HepG2 (cell line): ENCODE measurements around the gene RPH3AL. TPM values are rescaled to one million over a fixed set of nuclear protein-coding genes. Genes with fewer than 3 reads are reported as not detected.

ENCODE experiments used
- ATAC-seq: fragments of 200-7000 bp; cut with Tn5 transposase; 3 replicates; pipeline ENCODE4 v1.9.1; 2020; ENCODE audit warnings: mild to moderate bottlenecking, moderate library complexity
- BruUV-seq: library from RNA; stranded (reverse); fragments of 400-500 nt; replicated peaks from 2 replicates; lab custom pipeline; 2021; lab: Mats Ljungman, UMichigan
- CTCF ChIA-PET: fragments of 300-600 bp; formaldehyde crosslinking; extraction: SDS; loops from one replicate; lab custom pipeline; 2021; ENCODE audit warnings: low total read pairs, inconsistent platforms, low intra/inter-chr PET ratio; lab: Yijun Ruan, JAX
- POLR2A ChIA-PET: fragments of 350-600 bp; sonication (Branson Sonifier 250); formaldehyde crosslinking; loops from one replicate; lab custom pipeline; 2020; ENCODE audit warnings: antibody characterized with exemption, inconsistent platforms; lab: Yijun Ruan, JAX
- DNase-seq: peaks from one replicate; pipeline ENCODE4 v3.0.0-alpha.2; 2015; ENCODE audit warnings: low spot score
- FAIRE-seq: peaks from 3 replicates; lab custom pipeline; 2011; peaks lifted over from hg19 to GRCh38; lab: Jason Lieb, UNC
- H2AFZ ChIP-seq: one replicate; pipeline ENCODE4 v1.6.1; 2011; ENCODE audit warnings: low read length, inconsistent platforms
- H3K27ac ChIP-seq: fragments of 300-600 bp; 3 replicates; pipeline ENCODE4 v1.8.0; 2011; ENCODE audit warnings: mixed run types, mild to moderate bottlenecking, mixed read lengths, low read length, inconsistent platforms; ENCODE audit not compliant: insufficient read depth; ENCODE audit errors: extremely low read length
- H3K27me3 ChIP-seq, 2 experiments: fragments of 200-600 bp in 1 of 2; 2 replicates in 1 of 2; 3 replicates in 1 of 2; pipeline versions ENCODE4 v1.6.0 to v1.8.0; 2011; ENCODE audit warnings: low read length in 2 of 2, mild to moderate bottlenecking in 2 of 2, moderate library complexity in 2 of 2, inconsistent platforms in 1 of 2; ENCODE audit not compliant: insufficient read depth in 2 of 2, control insufficient read depth in 1 of 2
- H3K36me3 ChIP-seq, 2 experiments: fragments of 200-600 bp in 1 of 2; replicated peaks in 1 of 2; 2 replicates in 1 of 2; 3 replicates in 1 of 2; pipeline versions ENCODE4 v1.5.1 to v1.8.0; 2011; ENCODE audit warnings: low read length in 2 of 2, inconsistent platforms in 1 of 2; ENCODE audit not compliant: insufficient read depth in 2 of 2, control insufficient read depth in 1 of 2
- H3K4me1 ChIP-seq: 2 replicates; pipeline ENCODE4 v1.5.1; 2012; ENCODE audit warnings: low read length, inconsistent platforms; ENCODE audit not compliant: insufficient read depth
- H3K4me2 ChIP-seq: 2 replicates; pipeline ENCODE4 v1.6.0; 2011; ENCODE audit warnings: low read depth, low read length, inconsistent platforms
- H3K4me3 ChIP-seq, 3 experiments: fragments of 200-600 bp in 1 of 3; sonication (generic), shearing (Covaris generic) in 1 of 3; replicated peaks in 1 of 3; 2 replicates each; pipeline ENCODE4 v1.5.1; 2011 to 2016; ENCODE audit warnings: low read length in 3 of 3, inconsistent platforms in 2 of 3, low read depth in 2 of 3, mild to moderate bottlenecking in 2 of 3, control low read depth in 1 of 3, mixed read lengths in 1 of 3; ENCODE audit not compliant: insufficient read depth in 1 of 3
- H3K79me2 ChIP-seq: one replicate; pipeline ENCODE4 v1.6.1; 2011; ENCODE audit warnings: low read length, inconsistent platforms; ENCODE audit not compliant: insufficient read depth
- H3K9ac ChIP-seq: 2 replicates; pipeline ENCODE4 v1.6.0; 2011; ENCODE audit warnings: mild to moderate bottlenecking, low read depth, low read length, inconsistent platforms; ENCODE audit not compliant: insufficient read depth
- H3K9me3 ChIP-seq: 2 replicates; pipeline ENCODE4 v1.5.1; 2012; ENCODE audit warnings: mild to moderate bottlenecking, low read length
- H4K20me1 ChIP-seq: 2 replicates; pipeline ENCODE4 v1.6.0; 2011; ENCODE audit warnings: inconsistent platforms, mild to moderate bottlenecking, low read length, moderate library complexity; ENCODE audit not compliant: insufficient read depth
- AGO2 ChIP-seq: fragments of 200-400 bp; formaldehyde crosslinking; optimal IDR thresholded peaks from 2 replicates; pipeline ENCODE3; 2017; ENCODE audit warnings: mild to moderate bottlenecking, low read depth, low read length, moderate library complexity
- MLLT10 ChIP-seq: sonication (generic); formaldehyde crosslinking; IDR thresholded peaks from 2 replicates; pipeline ENCODE4 v1.4.0; 2020; ENCODE audit warnings: missing genetic modification reagents
- NCOR1 ChIP-seq: fragments of 200-600 bp; sonication (generic); IDR thresholded peaks from 2 replicates; pipeline ENCODE4 v1.7.0; 2017; ENCODE audit warnings: antibody characterized with exemption, low read length, borderline replicate concordance
- NFE2 ChIP-seq: sonication (generic); formaldehyde crosslinking; IDR thresholded peaks from 2 replicates; pipeline ENCODE4 v1.4.0; 2020; ENCODE audit warnings: missing genetic modification reagents
- PTBP1 ChIP-seq: fragments of 200-400 bp; formaldehyde crosslinking; IDR thresholded peaks from 2 replicates; pipeline ENCODE4 v1.6.1; 2018; ENCODE audit warnings: low read length, low read depth; ENCODE audit not compliant: poor library complexity, severe bottlenecking
- REPIN1 ChIP-seq: sonication (generic); formaldehyde crosslinking; IDR thresholded peaks from 2 replicates; pipeline ENCODE4 v1.8.0; 2022; ENCODE audit warnings: missing genetic modification reagents, low read depth, mild to moderate bottlenecking, borderline replicate concordance
- SALL1 ChIP-seq: sonication (generic); formaldehyde crosslinking; IDR thresholded peaks from 2 replicates; pipeline ENCODE4 v1.8.0; 2022; ENCODE audit warnings: mild to moderate bottlenecking, missing genetic modification reagents
- ZFP90 ChIP-seq: sonication (generic); formaldehyde crosslinking; IDR thresholded peaks from 2 replicates; pipeline ENCODE4 v1.8.0; 2022; ENCODE audit warnings: missing genetic modification reagents, mild to moderate bottlenecking, inconsistent platforms, borderline replicate concordance
- ZNF274 ChIP-seq: sonication (generic); formaldehyde crosslinking; IDR thresholded peaks from 2 replicates; pipeline ENCODE4 v1.5.1; 2020; ENCODE audit warnings: mild to moderate bottlenecking, missing genetic modification reagents
- ZNF768 ChIP-seq: sonication (generic); formaldehyde crosslinking; IDR thresholded peaks from 2 replicates; pipeline ENCODE4 v1.4.0; 2020; ENCODE audit warnings: missing genetic modification reagents
- ZNF775 ChIP-seq: sonication (generic); formaldehyde crosslinking; IDR thresholded peaks from 2 replicates; pipeline ENCODE4 v1.4.0; 2020; ENCODE audit warnings: missing genetic modification reagents, mild to moderate bottlenecking, moderate library complexity, borderline replicate concordance
- WGBS: methylation state at CpG from one replicate; pipeline ENCODE4 v1.1.6; 2017; ENCODE audit warnings: low lambda C conversion rate; 5-methylcytosine and 5-hydroxymethylcytosine counted together
- in situ Hi-C: cut with HindIII; loops from 2 replicates; pipeline ENCODE4 v1.10.0; 2017; ENCODE audit warnings: low pct_unique_long_range_greater_than_20kb; ENCODE audit not compliant: extremely low pct_ligation_motif_present
- intact Hi-C: fragments of 100-400 bp; cut with micrococcal nuclease; formaldehyde crosslinking; loops from one replicate; pipeline ENCODE4 v1.10.0; 2022; ENCODE audit not compliant: unreplicated experiment
- polyA plus RNA-seq, 8 experiments: library from polyadenylated mRNA; depleted of rRNA in 3 of 8; stranded (reverse) in 7 of 8; unstranded in 1 of 8; fragments of >200 nt; fragmentation: Illumina TruSeq in 4 of 8; extraction: Trizol in 4 of 8; gene quantifications; 2 replicates each; pipeline versions ENCODE4 v1.2.1 to v1.2.3, GENCODE V29; 2011 to 2016; ENCODE audit warnings: low read depth in 4 of 8, missing spikeins in 1 of 8, mixed read lengths in 1 of 8; ENCODE audit not compliant: insufficient read depth in 1 of 8
- total RNA-seq, 5 experiments: library from RNA; depleted of rRNA; stranded (reverse); fragments of >200 nt; fragmentation: Illumina TruSeq; extraction: Trizol; gene quantifications; 2 replicates each; pipeline ENCODE4 v1.2.3, GENCODE V29; 2016; ENCODE audit warnings: low read depth in 1 of 5
- TF ChIP-seq, protein P1 (sequence below): sonication (generic); formaldehyde crosslinking; IDR thresholded peaks from 2 replicates; pipeline ENCODE4 v1.5.0; 2020; ENCODE audit warnings: missing genetic modification reagents, mild to moderate bottlenecking, borderline replicate concordance
- TF ChIP-seq, protein P2 (sequence below): sonication (generic); formaldehyde crosslinking; IDR thresholded peaks from 2 replicates; pipeline ENCODE4 v1.4.0; 2020; ENCODE audit warnings: missing genetic modification reagents
- TF ChIP-seq, protein P3 (sequence below): sonication (generic); formaldehyde crosslinking; IDR thresholded peaks from 2 replicates; pipeline ENCODE4 v1.8.0; 2022; ENCODE audit warnings: missing genetic modification reagents, mild to moderate bottlenecking, moderate library complexity, borderline replicate concordance

The RPH3AL gene
- total and polyA plus RNA-seq, 2 of the 13 experiments (the other 11 are each of a cell fraction or from before 2014, with no cell fraction given), result 7.8 to 16.4 TPM

DNA sequence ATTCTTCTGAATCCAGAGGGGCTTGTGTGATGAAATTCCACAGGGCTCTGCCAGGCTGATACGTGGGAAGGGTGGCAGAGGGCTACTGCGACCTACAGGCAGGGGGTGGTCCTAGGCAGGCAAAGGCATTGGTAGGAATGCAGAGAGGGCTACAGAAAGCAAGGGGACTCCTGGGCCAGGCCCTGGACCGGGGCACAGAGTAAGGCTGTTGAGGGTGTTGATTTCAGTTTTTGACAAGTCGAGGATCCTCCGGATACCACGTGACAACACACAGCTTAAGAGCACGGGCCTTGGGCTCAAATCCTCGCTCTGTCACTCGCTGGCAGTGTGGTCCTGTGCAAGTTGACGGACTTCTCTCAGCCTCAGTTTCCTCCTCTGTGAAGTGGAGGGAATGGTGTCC, 152.0 kb downstream of the RPH3AL start:
- no peak overlapping the region for H3K9ac ChIP-seq
- no TSS peak for BruUV-seq
- ATAC-seq (peak; percentile 44), FAIRE-seq (no peak), DNase-seq (no peak)
- H3K27me3 ChIP-seq, result peaks cover 2 to 25% of the 10 kb centered on the region in 2 experiments; a peak in 3 of 5 replicates
- intact Hi-C loops, result no loop called here
- in situ Hi-C loops, result no loop called here
- H2AFZ ChIP-seq, result no peak overlapping the region
- no peaks in the 10 kb centered on the region for H3K9me3 ChIP-seq
- H3K27ac ChIP-seq, result no peak overlapping the region
- ChIA-PET CTCF (no interaction called here), POLR2A (no interaction called here)
- 39% methylated on average over 2 of the region's 10 CpGs for WGBS
- H3K4me3 ChIP-seq, result no peak overlapping the region
- H3K4me1 ChIP-seq, result peaks cover 13% of the 10 kb centered on the region
- 0 out of 2 replicates have a peak overlapping the region, but pooled peaks have one; percentile 8 for H3K4me2 ChIP-seq
- no peaks in the 10 kb centered on the region for H3K79me2 ChIP-seq
- no peaks in the 10 kb centered on the region for H4K20me1 ChIP-seq
- no peaks in the 10 kb centered on the region for H3K36me3 ChIP-seq
- TF ChIP-seq, protein P1, sequence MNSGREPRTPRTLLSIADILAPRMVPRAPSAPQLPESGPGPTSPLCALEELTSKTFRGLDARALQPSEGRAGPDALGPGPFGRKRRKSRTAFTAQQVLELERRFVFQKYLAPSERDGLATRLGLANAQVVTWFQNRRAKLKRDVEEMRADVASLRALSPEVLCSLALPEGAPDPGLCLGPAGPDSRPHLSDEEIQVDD (CRISPR knock-in tag), result no peak

DNA sequence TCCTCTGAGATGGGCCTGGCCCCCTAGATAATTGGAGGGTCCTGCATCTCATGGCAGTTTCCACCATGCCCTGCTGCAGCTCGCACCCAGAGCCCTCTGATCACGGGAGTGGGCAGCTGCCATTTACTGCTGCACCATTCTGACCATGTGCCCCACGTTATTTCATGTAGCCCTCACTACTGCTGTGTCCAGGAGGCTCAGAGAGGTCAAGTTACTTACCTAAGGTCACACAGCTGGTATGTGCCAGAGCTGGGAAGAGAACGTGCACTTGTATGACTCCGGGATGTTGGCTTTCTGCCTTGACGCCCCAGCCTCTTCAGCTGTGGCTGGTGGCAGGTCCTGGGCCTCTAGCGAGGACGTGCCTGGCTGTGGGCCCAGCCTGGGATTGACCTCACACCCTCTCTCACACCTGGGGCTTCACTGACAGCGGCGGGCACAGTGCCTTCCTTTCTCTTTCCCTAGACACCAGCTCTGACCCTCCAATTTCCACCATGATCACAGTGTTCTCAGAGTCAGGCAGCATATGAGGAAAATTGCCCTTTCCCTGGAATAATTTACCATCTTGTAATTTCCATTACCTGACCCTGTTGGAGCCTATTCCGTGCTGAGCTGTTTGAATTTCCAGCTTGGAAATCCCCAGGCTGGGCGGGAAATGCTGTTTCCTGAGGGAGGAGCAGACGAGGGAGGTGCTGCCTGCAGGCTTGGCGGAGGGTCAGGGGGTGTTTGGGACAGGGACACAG, 152.6 kb downstream of the RPH3AL start:
- Histone ChIP-seq H3K4me1 (peaks cover 13% of the 10 kb centered on the region), H3K27me3 (peaks cover 2 to 25% of the 10 kb centered on the region in 2 experiments; a peak in 3 of 5 replicates), H3K36me3 (no peaks in the 10 kb centered on the region), H4K20me1 (no peaks in the 10 kb centered on the region), H3K4me2 (peak overlapping the region; percentile 8; the same call in 1 of the 2 replicates), H3K9me3 (no peaks in the 10 kb centered on the region), H3K9ac (no peak overlapping the region), H3K27ac (no peak overlapping the region), H3K79me2 (no peaks in the 10 kb centered on the region), H2AFZ (no peak overlapping the region), H3K4me3 (no peak overlapping the region)
- ATAC-seq, result peak; percentile 34
- 1% methylated on average over 8 of the region's 14 CpGs for WGBS
- intact Hi-C loops (no loop called here), in situ Hi-C loops (no loop called here)
- ChIA-PET CTCF (no interaction called here), POLR2A (no interaction called here)
- FAIRE-seq, result no peak
- no peak for DNase-seq
- no TSS peak for BruUV-seq
- no peak for TF ChIP-seq NFE2 (CRISPR knock-in tag)
- 0 out of 2 replicates have a peak, but pooled peaks have one; percentile 25 for TF ChIP-seq ZNF274 (CRISPR knock-in tag)
- no peak for TF ChIP-seq REPIN1
- no peak for TF ChIP-seq SALL1 (CRISPR knock-in tag)
- TF ChIP-seq PTBP1, result no peak
- TF ChIP-seq, protein P2, sequence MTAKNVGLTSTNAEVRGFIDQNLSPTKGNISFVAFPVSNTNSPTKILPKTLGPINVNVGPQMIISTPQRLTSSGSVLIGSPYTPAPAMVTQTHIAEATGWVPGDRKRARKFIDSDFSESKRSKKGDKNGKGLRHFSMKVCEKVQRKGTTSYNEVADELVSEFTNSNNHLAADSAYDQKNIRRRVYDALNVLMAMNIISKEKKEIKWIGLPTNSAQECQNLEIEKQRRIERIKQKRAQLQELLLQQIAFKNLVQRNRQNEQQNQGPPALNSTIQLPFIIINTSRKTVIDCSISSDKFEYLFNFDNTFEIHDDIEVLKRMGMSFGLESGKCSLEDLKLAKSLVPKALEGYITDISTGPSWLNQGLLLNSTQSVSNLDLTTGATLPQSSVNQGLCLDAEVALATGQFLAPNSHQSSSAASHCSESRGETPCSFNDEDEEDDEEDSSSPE (CRISPR knock-in tag), result 0 out of 2 replicates have a peak, but pooled peaks have one; percentile 33
- TF ChIP-seq, protein P3, sequence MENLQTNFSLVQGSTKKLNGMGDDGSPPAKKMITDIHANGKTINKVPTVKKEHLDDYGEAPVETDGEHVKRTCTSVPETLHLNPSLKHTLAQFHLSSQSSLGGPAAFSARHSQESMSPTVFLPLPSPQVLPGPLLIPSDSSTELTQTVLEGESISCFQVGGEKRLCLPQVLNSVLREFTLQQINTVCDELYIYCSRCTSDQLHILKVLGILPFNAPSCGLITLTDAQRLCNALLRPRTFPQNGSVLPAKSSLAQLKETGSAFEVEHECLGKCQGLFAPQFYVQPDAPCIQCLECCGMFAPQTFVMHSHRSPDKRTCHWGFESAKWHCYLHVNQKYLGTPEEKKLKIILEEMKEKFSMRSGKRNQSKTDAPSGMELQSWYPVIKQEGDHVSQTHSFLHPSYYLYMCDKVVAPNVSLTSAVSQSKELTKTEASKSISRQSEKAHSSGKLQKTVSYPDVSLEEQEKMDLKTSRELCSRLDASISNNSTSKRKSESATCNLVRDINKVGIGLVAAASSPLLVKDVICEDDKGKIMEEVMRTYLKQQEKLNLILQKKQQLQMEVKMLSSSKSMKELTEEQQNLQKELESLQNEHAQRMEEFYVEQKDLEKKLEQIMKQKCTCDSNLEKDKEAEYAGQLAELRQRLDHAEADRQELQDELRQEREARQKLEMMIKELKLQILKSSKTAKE (CRISPR knock-in tag), result no peak
- TF ChIP-seq ZNF775 (CRISPR knock-in tag), result no peak
- TF ChIP-seq AGO2, result no peak
- TF ChIP-seq MLLT10 (CRISPR knock-in tag), result no peak
- no peak for TF ChIP-seq NCOR1
- TF ChIP-seq ZFP90, result no peak
- peak; percentile 98 for TF ChIP-seq ZNF768 (CRISPR knock-in tag)
